ENCODE data around the gene CLDN34.

Gene CLDN34

GRCh38 chrX:10016519-10017132, 49.5 kb downstream of the CLDN34 start:
- DNase-seq (ENCODE audit: low read depth): no peak

GRCh38 chrX:10017872-10018271, 50.7 kb downstream of the CLDN34 start:
- no peak for DNase-seq (ENCODE audit: low read depth)

Data from activated T-cell treated with anti-CD3 and anti-CD28 coated beads for 48 hours (primary cell).